ENCODE data around the gene OR56B4.

DNA sequence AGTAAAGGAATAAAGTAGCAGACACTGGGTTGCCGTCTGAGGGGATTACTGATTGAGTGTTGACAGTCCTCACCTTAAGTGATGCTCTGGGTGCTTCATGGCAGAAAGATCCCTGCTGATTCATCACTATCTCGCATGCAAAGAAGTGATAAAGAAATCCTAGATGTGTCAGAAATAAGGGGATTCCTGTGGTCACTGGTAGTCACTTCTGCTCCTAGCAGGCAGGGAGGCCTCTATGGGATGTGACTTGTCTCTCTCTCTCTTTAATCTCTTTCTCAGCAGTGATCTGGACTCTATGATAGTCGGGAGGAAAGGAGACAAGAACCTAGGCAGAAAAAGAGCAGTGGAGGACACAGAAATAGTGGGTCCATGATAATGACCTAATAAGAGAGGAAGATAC lies 46.0 kb upstream of the OR56B4 start:
- TF ChIP-seq POLR2A (IDR thresholded peaks at IDR 0.05; ENCODE audit: low read depth, low read length) (no peak), POLR2AphosphoS5 (IDR thresholded peaks at IDR 0.05; ENCODE audit: low read depth, low read length) (no peak)

All from GM12891 (cell line).